HepG2 (cell line): ENCODE measurements around the gene ABI3BP.

Experiments used
- ATF7 ChIP-seq, 2 experiments: fragments of 450-650 bp in 1 of 2; sonication (generic) in 1 of 2; formaldehyde crosslinking in 1 of 2; IDR thresholded peaks; 2 replicates each; pipeline versions ENCODE4 v1.4.0 to v1.6.1; 2016 to 2020; ENCODE audit warnings: antibody characterized with exemption in 1 of 2, mild to moderate bottlenecking in 1 of 2, missing genetic modification reagents in 1 of 2
- CTCF ChIP-seq: sonication (generic); formaldehyde crosslinking; IDR thresholded peaks from 2 replicates; pipeline ENCODE4 v1.5.0; 2020; ENCODE audit warnings: mild to moderate bottlenecking, missing genetic modification reagents, moderate library complexity
- FOXA3 ChIP-seq: IDR thresholded peaks from 2 replicates; pipeline ENCODE4 v1.6.1; 2016; ENCODE audit warnings: missing genetic modification reagents, missing compliant biosample characterization
- FOXK1 ChIP-seq: sonication (generic); formaldehyde crosslinking; IDR thresholded peaks from 2 replicates; pipeline ENCODE4 v1.4.0; 2020; ENCODE audit warnings: low read depth, missing genetic modification reagents, borderline replicate concordance
- NFE2L2 ChIP-seq: fragments of 150-350 bp; IDR thresholded peaks from 2 replicates; pipeline ENCODE4 v1.6.1; 2014; ENCODE audit warnings: low read length
- PCBP2 ChIP-seq: fragments of 200-400 bp; formaldehyde crosslinking; optimal IDR thresholded peaks from 2 replicates; pipeline ENCODE3; 2018; ENCODE audit warnings: low read length, low read depth; ENCODE audit not compliant: poor library complexity, severe bottlenecking
- PRMT3 ChIP-seq: sonication (generic); formaldehyde crosslinking; IDR thresholded peaks from 2 replicates; pipeline ENCODE4 v1.8.1; 2022; ENCODE audit warnings: low read depth, mild to moderate bottlenecking, moderate library complexity, missing genetic modification reagents, borderline replicate concordance
- PTBP1 ChIP-seq: fragments of 200-400 bp; formaldehyde crosslinking; IDR thresholded peaks from 2 replicates; pipeline ENCODE4 v1.6.1; 2018; ENCODE audit warnings: low read length, low read depth; ENCODE audit not compliant: poor library complexity, severe bottlenecking
- XRCC5 ChIP-seq: fragments of 200-400 bp; formaldehyde crosslinking; optimal IDR thresholded peaks from 2 replicates; pipeline ENCODE3; 2017; ENCODE audit warnings: mild to moderate bottlenecking, low read length
- ZNF407 ChIP-seq: sonication (generic); formaldehyde crosslinking; IDR thresholded peaks from one replicate; pipeline ENCODE4 v1.5.1; 2020; ENCODE audit warnings: mild to moderate bottlenecking, missing genetic modification reagents; ENCODE audit errors: not compliant biosample characterization
- ZNF558 ChIP-seq: sonication (generic); formaldehyde crosslinking; IDR thresholded peaks from 2 replicates; pipeline ENCODE4 v1.9.0; 2022; ENCODE audit warnings: mild to moderate bottlenecking, missing genetic modification reagents, borderline replicate concordance

GRCh38 chr3:101010296-101010695 is 17.1 kb upstream of the ABI3BP start:
- TF ChIP-seq FOXA3 (CRISPR knock-in tag) (no peak), CTCF (no peak), ATF7 (IDR thresholded peaks at IDR 0.05) (no peak), ATF7 (CRISPR knock-in tag; IDR thresholded peaks at IDR 0.05) (no peak), ZNF558 (CRISPR knock-in tag) (no peak), PCBP2 (no peak), NFE2L2 (no peak), PTBP1 (no peak), PRMT3 (CRISPR knock-in tag) (no peak), ZNF407 (CRISPR knock-in tag) (no peak), XRCC5 (no peak), FOXK1 (no peak)
